A549 (cell line): ENCODE data around the gene ARL8B. TPM values are rescaled to one million over a fixed set of nuclear protein-coding genes. Genes with fewer than 3 reads are reported as not detected.

Experiments
- ATAC-seq, 2 experiments: fragments of 200-7000 bp in 1 of 2; fragments of >200 bp in 1 of 2; cut with Nextera tagmentation in 1 of 2; cut with Tn5 transposase in 1 of 2; 3 replicates each; pipeline versions ENCODE4 v1.8.0 to v1.9.1; 2018 to 2020; ENCODE audit warnings: mild to moderate bottlenecking in 1 of 2, moderate library complexity in 1 of 2
- CTCF ChIA-PET: fragments of 300-600 bp; sonication (Branson Sonifier 250); formaldehyde crosslinking; extraction: SDS; loops from one replicate; lab custom pipeline; 2021; ENCODE audit warnings: antibody characterized with exemption, inconsistent platforms; lab: Yijun Ruan, JAX
- POLR2A ChIA-PET: fragments of 350-600 bp; formaldehyde crosslinking; extraction: SDS; loops from one replicate; lab custom pipeline; 2021; ENCODE audit warnings: antibody characterized with exemption, inconsistent platforms; lab: Yijun Ruan, JAX
- DNase-seq, 2 experiments: peaks; one replicate each; pipeline versions ENCODE4 v3.0.0 to v3.0.0-alpha.2; 2011 to 2016; ENCODE audit warnings: low read depth in 1 of 2, low spot score in 1 of 2
- FAIRE-seq: peaks from 2 replicates; lab custom pipeline; 2011; peaks lifted over from hg19 to GRCh38; lab: Jason Lieb, UNC
- H3K27ac ChIP-seq, 2 experiments: fragments of >200 bp; sonication (Bioruptor Twin); formaldehyde crosslinking; 3 replicates each; pipeline ENCODE4 v1.5.1; 2016 to 2017
- H3K4me1 ChIP-seq: fragments of >200 bp; sonication (Bioruptor Twin); formaldehyde crosslinking; 3 replicates; pipeline ENCODE4 v1.6.1; 2016
- H3K4me2 ChIP-seq: fragments of >200 bp; sonication (Bioruptor Twin); formaldehyde crosslinking; 3 replicates; pipeline ENCODE4 v1.6.1; 2016
- H3K4me3 ChIP-seq: fragments of >200 bp; sonication (Bioruptor Twin); formaldehyde crosslinking; 3 replicates; pipeline ENCODE4 v1.5.1; 2016
- H3K9me3 ChIP-seq: fragments of >200 bp; sonication (Bioruptor Twin); formaldehyde crosslinking; 3 replicates; pipeline ENCODE4 v1.6.1; 2016
- BHLHE40 ChIP-seq: IDR thresholded peaks from 2 replicates; pipeline ENCODE4 v1.6.1; 2012; ENCODE audit warnings: low read depth, low read length, inconsistent platforms
- CBX2 ChIP-seq: fragments of 200-600 bp; sonication (generic); IDR thresholded peaks from 2 replicates; pipeline ENCODE4 v1.6.1; 2016; ENCODE audit warnings: low read depth, mild to moderate bottlenecking, borderline replicate concordance
- CBX8 ChIP-seq: fragments of 200-600 bp; sonication (generic); IDR thresholded peaks from 2 replicates; pipeline ENCODE4 v1.6.1; 2016
- CHD2 ChIP-seq: fragments of 150-350 bp; IDR thresholded peaks from 2 replicates; pipeline ENCODE4 v1.6.1; 2014; ENCODE audit warnings: low read length; ENCODE audit not compliant: partially characterized antibody
- CHD4 ChIP-seq: fragments of 200-600 bp; sonication (generic); IDR thresholded peaks from 2 replicates; pipeline ENCODE4 v1.6.1; 2016; ENCODE audit warnings: antibody characterized with exemption, mild to moderate bottlenecking, borderline replicate concordance
- EHF ChIP-seq: fragments of 250-450 bp; sonication (Bioruptor Pico); IDR thresholded peaks from 2 replicates; pipeline ENCODE4 v1.5.0; 2020; ENCODE audit warnings: mild to moderate bottlenecking
- EHMT2 ChIP-seq: fragments of 200-600 bp; sonication (generic); IDR thresholded peaks from 2 replicates; pipeline ENCODE4 v1.6.1; 2016; ENCODE audit warnings: antibody characterized with exemption, low read depth, mild to moderate bottlenecking, moderate library complexity
- FOSB ChIP-seq: fragments of 250-450 bp; sonication (Bioruptor Pico); IDR thresholded peaks from 2 replicates; pipeline ENCODE4 v1.5.0; 2020; ENCODE audit warnings: mild to moderate bottlenecking, moderate library complexity
- FOSL2 ChIP-seq, 2 experiments: fragments of 450-650 bp in 1 of 2; fragments of >200 bp in 1 of 2; sonication (Bioruptor Twin) in 1 of 2; formaldehyde crosslinking; IDR thresholded peaks; 2 replicates each; pipeline versions ENCODE4 v1.5.0 to v1.6.1; 2016 to 2020; ENCODE audit warnings: mild to moderate bottlenecking in 1 of 2, moderate library complexity in 1 of 2
- GATA3 ChIP-seq: IDR thresholded peaks from 2 replicates; pipeline ENCODE4 v1.6.1; 2012; ENCODE audit warnings: borderline replicate concordance
- HOXA7 ChIP-seq: fragments of 250-450 bp; sonication (Bioruptor Pico); IDR thresholded peaks from 2 replicates; pipeline ENCODE4 v1.5.0; 2020; ENCODE audit warnings: mild to moderate bottlenecking, moderate library complexity
- HOXB5 ChIP-seq: fragments of 250-450 bp; sonication (Bioruptor Pico); IDR thresholded peaks from 2 replicates; pipeline ENCODE4 v1.5.0; 2020; ENCODE audit warnings: mild to moderate bottlenecking, moderate library complexity
- JUN ChIP-seq, 2 experiments: fragments of >200 bp; sonication (Bioruptor Twin); formaldehyde crosslinking; IDR thresholded peaks; 2 replicates in 1 of 2; 3 replicates in 1 of 2; pipeline ENCODE4 v1.6.1; 2016 to 2017
- JUNB ChIP-seq: fragments of >200 bp; sonication (Bioruptor Twin); formaldehyde crosslinking; IDR thresholded peaks from 2 replicates; pipeline ENCODE4 v1.6.1; 2016
- KDM5A ChIP-seq: fragments of 200-600 bp; sonication (generic); IDR thresholded peaks from 2 replicates; pipeline ENCODE4 v1.6.1; 2016; ENCODE audit warnings: antibody characterized with exemption, mild to moderate bottlenecking
- NFE2L2 ChIP-seq: fragments of 150-350 bp; conservative IDR thresholded peaks from 2 replicates; pipeline ENCODE4 v1.6.1; 2014; ENCODE audit warnings: low read length
- NPAS2 ChIP-seq: fragments of 250-450 bp; sonication (Bioruptor Pico); IDR thresholded peaks from 2 replicates; pipeline ENCODE4 v1.8.0; 2022; ENCODE audit warnings: mild to moderate bottlenecking, moderate library complexity, borderline replicate concordance
- NR3C1 ChIP-seq: fragments of >200 bp; sonication (Bioruptor Twin); formaldehyde crosslinking; IDR thresholded peaks from 3 replicates; pipeline ENCODE4 v1.6.1; 2017
- PHF8 ChIP-seq: fragments of 200-600 bp; sonication (generic); IDR thresholded peaks from 2 replicates; pipeline ENCODE4 v1.6.1; 2016; ENCODE audit warnings: low read depth, mild to moderate bottlenecking, antibody characterized with exemption, moderate library complexity, borderline replicate concordance
- POLR2A ChIP-seq: IDR thresholded peaks from 2 replicates; pipeline ENCODE4 v1.6.1; 2012; ENCODE audit warnings: mild to moderate bottlenecking, low read length
- RAD21 ChIP-seq, 2 experiments: fragments of >200 bp in 1 of 2; sonication (Bioruptor Twin) in 1 of 2; formaldehyde crosslinking in 1 of 2; IDR thresholded peaks in 1 of 2; conservative IDR thresholded peaks in 1 of 2; 2 replicates in 1 of 2; 3 replicates in 1 of 2; pipeline ENCODE4 v1.6.1; 2012 to 2018; ENCODE audit warnings: inconsistent platforms in 1 of 2
- RFX5 ChIP-seq: fragments of 450-650 bp; IDR thresholded peaks from 2 replicates; pipeline ENCODE4 v1.7.1; 2014; ENCODE audit warnings: antibody characterized with exemption, mild to moderate bottlenecking, moderate library complexity
- SMC3 ChIP-seq: fragments of >200 bp; sonication (Bioruptor Twin); formaldehyde crosslinking; IDR thresholded peaks from 3 replicates; pipeline ENCODE4 v1.6.1; 2018; ENCODE audit warnings: inconsistent platforms
- SREBF2 ChIP-seq: fragments of 450-650 bp; IDR thresholded peaks from 2 replicates; pipeline ENCODE4 v1.6.1; 2014; ENCODE audit warnings: mild to moderate bottlenecking, moderate library complexity
- TFCP2L1 ChIP-seq: fragments of 250-450 bp; sonication (Bioruptor Pico); IDR thresholded peaks from 2 replicates; pipeline ENCODE4 v1.5.0; 2021; ENCODE audit warnings: mild to moderate bottlenecking
- ZC3H11A ChIP-seq: fragments of 450-650 bp; IDR thresholded peaks from 2 replicates; pipeline ENCODE4 v1.6.1; 2014; ENCODE audit warnings: antibody characterized with exemption, mild to moderate bottlenecking
- ZNF302 ChIP-seq: fragments of 250-450 bp; sonication (Bioruptor Pico); IDR thresholded peaks from 2 replicates; pipeline ENCODE4 v1.9.0; 2021; ENCODE audit warnings: inconsistent platforms, mild to moderate bottlenecking, moderate library complexity
- WGBS: methylation state at CpG from one replicate; pipeline ENCODE4 v1.1.6; 2017; ENCODE audit errors: missing lambda C conversion rate; 5-methylcytosine and 5-hydroxymethylcytosine counted together
- polyA plus RNA-seq, 4 experiments: library from polyadenylated mRNA; depleted of rRNA in 3 of 4; stranded (reverse); fragments of >200 nt; fragmentation: RNase III in 1 of 4; extraction: RNeasy Plus Mini Kit Qiagen cat#74134 plus additional on column Dnase treatment in 1 of 4; gene quantifications; 2 replicates in 3 of 4; 3 replicates in 1 of 4; pipeline ENCODE4 v1.2.3, GENCODE V29; 2011 to 2017
- TF ChIP-seq, protein P1 (sequence below): fragments of 200-600 bp; sonication (generic); IDR thresholded peaks from 2 replicates; pipeline ENCODE4 v1.6.1; 2016; ENCODE audit warnings: antibody characterized with exemption, mild to moderate bottlenecking, moderate library complexity
- TF ChIP-seq, protein P2 (sequence below): fragments of 450-650 bp; IDR thresholded peaks from 2 replicates; pipeline ENCODE4 v1.6.1; 2014; ENCODE audit warnings: antibody characterized with exemption
- TF ChIP-seq, protein P3 (sequence below): fragments of >200 bp; sonication (Bioruptor Twin); formaldehyde crosslinking; IDR thresholded peaks from 2 replicates; pipeline ENCODE4 v1.6.1; 2016
- TF ChIP-seq, protein P4 (sequence below): IDR thresholded peaks from 2 replicates; pipeline ENCODE4 v1.6.1; 2012
- TF ChIP-seq, protein P5 (sequence below): fragments of 150-350 bp; IDR thresholded peaks from 2 replicates; pipeline ENCODE4 v1.6.1; 2014; ENCODE audit warnings: low read depth, mild to moderate bottlenecking, low read length

ARL8B gene
- polyA plus RNA-seq, 2 of the 4 experiments (the other 2 are of a cell fraction): 51.2 to 51.7 TPM

DNA sequence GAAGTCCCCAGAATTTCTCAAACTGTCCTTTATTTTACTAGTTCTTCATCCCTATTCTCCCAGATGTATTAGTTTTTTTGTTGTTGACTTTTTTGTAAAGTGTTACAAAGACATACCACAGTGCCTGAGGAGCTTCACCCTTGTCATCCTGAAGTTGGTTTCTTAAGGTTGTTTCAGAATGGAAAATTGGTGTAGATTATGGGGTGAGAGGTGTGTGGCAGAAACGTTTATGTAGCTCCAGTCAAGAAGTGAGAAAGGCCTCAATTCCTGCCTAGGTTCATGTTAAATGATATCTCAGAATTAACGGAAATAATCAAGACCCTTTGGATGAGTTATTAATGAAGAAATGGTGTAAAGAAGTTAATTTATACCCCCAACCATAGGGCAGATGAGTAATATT is 72.2 kb downstream of the ARL8B start:
- FAIRE-seq: no peak
- TF ChIP-seq NR3C1: no peak
- TF ChIP-seq TFCP2L1 (CRISPR knock-in tag): no peak
- TF ChIP-seq KDM5A: no peak
- TF ChIP-seq POLR2A: no peak
- TF ChIP-seq FOSL2 (IDR thresholded peaks at IDR 0.05): no peak
- no peak for TF ChIP-seq FOSL2 (CRISPR knock-in tag; IDR thresholded peaks at IDR 0.05)
- TF ChIP-seq HOXA7 (CRISPR knock-in tag): no peak
- TF ChIP-seq JUNB: no peak
- TF ChIP-seq RAD21 (conservative IDR thresholded peaks at IDR 0.05 in 1 of 2, IDR thresholded peaks at IDR 0.05 in 1 of 2): no peak
- no peak for TF ChIP-seq NPAS2
- no peak for TF ChIP-seq GATA3
- TF ChIP-seq, protein P1, sequence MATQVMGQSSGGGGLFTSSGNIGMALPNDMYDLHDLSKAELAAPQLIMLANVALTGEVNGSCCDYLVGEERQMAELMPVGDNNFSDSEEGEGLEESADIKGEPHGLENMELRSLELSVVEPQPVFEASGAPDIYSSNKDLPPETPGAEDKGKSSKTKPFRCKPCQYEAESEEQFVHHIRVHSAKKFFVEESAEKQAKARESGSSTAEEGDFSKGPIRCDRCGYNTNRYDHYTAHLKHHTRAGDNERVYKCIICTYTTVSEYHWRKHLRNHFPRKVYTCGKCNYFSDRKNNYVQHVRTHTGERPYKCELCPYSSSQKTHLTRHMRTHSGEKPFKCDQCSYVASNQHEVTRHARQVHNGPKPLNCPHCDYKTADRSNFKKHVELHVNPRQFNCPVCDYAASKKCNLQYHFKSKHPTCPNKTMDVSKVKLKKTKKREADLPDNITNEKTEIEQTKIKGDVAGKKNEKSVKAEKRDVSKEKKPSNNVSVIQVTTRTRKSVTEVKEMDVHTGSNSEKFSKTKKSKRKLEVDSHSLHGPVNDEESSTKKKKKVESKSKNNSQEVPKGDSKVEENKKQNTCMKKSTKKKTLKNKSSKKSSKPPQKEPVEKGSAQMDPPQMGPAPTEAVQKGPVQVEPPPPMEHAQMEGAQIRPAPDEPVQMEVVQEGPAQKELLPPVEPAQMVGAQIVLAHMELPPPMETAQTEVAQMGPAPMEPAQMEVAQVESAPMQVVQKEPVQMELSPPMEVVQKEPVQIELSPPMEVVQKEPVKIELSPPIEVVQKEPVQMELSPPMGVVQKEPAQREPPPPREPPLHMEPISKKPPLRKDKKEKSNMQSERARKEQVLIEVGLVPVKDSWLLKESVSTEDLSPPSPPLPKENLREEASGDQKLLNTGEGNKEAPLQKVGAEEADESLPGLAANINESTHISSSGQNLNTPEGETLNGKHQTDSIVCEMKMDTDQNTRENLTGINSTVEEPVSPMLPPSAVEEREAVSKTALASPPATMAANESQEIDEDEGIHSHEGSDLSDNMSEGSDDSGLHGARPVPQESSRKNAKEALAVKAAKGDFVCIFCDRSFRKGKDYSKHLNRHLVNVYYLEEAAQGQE: no peak
- TF ChIP-seq, protein P2, sequence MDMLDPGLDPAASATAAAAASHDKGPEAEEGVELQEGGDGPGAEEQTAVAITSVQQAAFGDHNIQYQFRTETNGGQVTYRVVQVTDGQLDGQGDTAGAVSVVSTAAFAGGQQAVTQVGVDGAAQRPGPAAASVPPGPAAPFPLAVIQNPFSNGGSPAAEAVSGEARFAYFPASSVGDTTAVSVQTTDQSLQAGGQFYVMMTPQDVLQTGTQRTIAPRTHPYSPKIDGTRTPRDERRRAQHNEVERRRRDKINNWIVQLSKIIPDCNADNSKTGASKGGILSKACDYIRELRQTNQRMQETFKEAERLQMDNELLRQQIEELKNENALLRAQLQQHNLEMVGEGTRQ: no peak
- no peak for TF ChIP-seq PHF8
- TF ChIP-seq, protein P3, sequence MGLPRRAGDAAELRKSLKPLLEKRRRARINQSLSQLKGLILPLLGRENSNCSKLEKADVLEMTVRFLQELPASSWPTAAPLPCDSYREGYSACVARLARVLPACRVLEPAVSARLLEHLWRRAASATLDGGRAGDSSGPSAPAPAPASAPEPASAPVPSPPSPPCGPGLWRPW: no peak
- no peak for TF ChIP-seq SREBF2
- TF ChIP-seq FOSB (CRISPR knock-in tag): no peak
- DNase-seq: no peak
- H3K4me2 ChIP-seq: peak overlapping the region; percentile 60
- ChIA-PET CTCF (interaction anchor here (0.7 to 1.2 kb wide), 3 partner anchors 8 to 73 kb away, joined by 3 to 5 read pairs (median 3); no protein-coding TSS in a partner anchor), POLR2A (interaction anchor here (1.1 kb wide), 1 partner anchor 211 kb away, joined by 3 read pairs; no protein-coding TSS in a partner anchor)
- no peaks in the 10 kb centered on the region for H3K9me3 ChIP-seq
- H3K4me1 ChIP-seq: peaks cover 64% of the 10 kb centered on the region
- ATAC-seq: no peak
- no peak overlapping the region for H3K4me3 ChIP-seq
- H3K27ac ChIP-seq: peak overlapping the region; percentile 60 to 69; a peak in 5 of 6 replicates
- WGBS: 42% methylated on average over 2 of the region's 2 CpGs

DNA sequence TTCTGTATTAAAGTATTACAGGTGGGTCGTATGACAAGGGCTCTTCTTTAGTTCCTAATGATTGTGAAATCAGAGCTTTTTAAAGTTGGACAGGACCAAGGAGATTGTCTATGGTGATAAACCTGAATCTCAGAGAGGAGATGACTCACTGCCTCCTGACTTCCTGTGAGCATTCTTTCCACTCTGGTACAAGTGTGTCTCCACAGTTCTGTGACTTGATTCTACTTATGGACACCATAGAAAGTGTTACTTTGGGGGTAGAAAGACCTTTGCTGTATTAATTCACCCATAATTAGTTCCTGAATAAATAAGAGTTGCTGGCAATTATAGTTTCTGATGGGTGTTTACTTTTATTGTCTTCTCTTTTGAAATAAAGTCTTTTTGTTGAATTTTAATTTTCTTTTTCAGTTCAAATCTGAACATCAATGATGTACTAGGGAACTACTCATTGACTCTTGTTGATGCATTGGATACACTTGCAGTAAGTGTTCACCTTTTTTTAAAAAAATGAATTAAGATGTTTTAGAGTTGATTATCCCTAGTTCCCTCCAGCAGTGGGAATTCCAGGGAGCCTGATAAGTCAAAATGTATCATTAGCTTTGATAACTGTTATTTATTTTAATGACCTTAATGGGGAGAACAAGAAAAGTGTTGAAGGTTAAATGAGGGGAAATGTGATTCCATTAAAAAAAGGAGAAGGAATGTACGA is 72.9 kb downstream of the ARL8B start:
- no peaks in the 10 kb centered on the region for H3K9me3 ChIP-seq
- ChIA-PET POLR2A (interaction anchor here (1.1 kb wide), 1 partner anchor 212 kb away, joined by 3 read pairs; no protein-coding TSS in a partner anchor), CTCF (interaction anchor here (1.1 to 1.2 kb wide), 2 partner anchors 9 to 73 kb away, joined by 3 read pairs; no protein-coding TSS in a partner anchor)
- 47% methylated on average over 2 of the region's 2 CpGs for WGBS
- FAIRE-seq (no peak), ATAC-seq (peak; percentile 85 to 93), DNase-seq (peak; percentile 70 to 71)
- H3K4me1 ChIP-seq: peaks cover 58% of the 10 kb centered on the region
- peak overlapping the region; percentile 60 for H3K4me2 ChIP-seq
- peak overlapping the region; percentile 72 to 86; a peak in 5 of 6 replicates for H3K27ac ChIP-seq
- H3K4me3 ChIP-seq: no peak overlapping the region
- TF ChIP-seq ZC3H11A: no peak
- TF ChIP-seq, protein P4, sequence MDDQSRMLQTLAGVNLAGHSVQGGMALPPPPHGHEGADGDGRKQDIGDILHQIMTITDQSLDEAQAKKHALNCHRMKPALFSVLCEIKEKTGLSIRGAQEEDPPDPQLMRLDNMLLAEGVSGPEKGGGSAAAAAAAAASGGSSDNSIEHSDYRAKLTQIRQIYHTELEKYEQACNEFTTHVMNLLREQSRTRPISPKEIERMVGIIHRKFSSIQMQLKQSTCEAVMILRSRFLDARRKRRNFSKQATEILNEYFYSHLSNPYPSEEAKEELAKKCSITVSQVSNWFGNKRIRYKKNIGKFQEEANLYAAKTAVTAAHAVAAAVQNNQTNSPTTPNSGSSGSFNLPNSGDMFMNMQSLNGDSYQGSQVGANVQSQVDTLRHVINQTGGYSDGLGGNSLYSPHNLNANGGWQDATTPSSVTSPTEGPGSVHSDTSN: no peak
- no peak; the same call in 1 of the 2 replicates for TF ChIP-seq HOXB5 (CRISPR knock-in tag)
- no peak for TF ChIP-seq CBX8
- TF ChIP-seq CHD2: no peak
- no peak for TF ChIP-seq NR3C1
- TF ChIP-seq NFE2L2: no peak
- no peak for TF ChIP-seq BHLHE40
- no peak for TF ChIP-seq CBX2
- no peak for TF ChIP-seq EHMT2
- TF ChIP-seq FOSB (CRISPR knock-in tag): no peak
- no peak for TF ChIP-seq JUN (IDR thresholded peaks at IDR 0.05)
- TF ChIP-seq, protein P5, sequence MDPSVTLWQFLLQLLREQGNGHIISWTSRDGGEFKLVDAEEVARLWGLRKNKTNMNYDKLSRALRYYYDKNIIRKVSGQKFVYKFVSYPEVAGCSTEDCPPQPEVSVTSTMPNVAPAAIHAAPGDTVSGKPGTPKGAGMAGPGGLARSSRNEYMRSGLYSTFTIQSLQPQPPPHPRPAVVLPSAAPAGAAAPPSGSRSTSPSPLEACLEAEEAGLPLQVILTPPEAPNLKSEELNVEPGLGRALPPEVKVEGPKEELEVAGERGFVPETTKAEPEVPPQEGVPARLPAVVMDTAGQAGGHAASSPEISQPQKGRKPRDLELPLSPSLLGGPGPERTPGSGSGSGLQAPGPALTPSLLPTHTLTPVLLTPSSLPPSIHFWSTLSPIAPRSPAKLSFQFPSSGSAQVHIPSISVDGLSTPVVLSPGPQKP: no peak
- TF ChIP-seq ZNF302 (CRISPR knock-in tag): no peak
- TF ChIP-seq RAD21 (conservative IDR thresholded peaks at IDR 0.05 in 1 of 2, IDR thresholded peaks at IDR 0.05 in 1 of 2): no peak
- no peak for TF ChIP-seq CHD4
- no peak for TF ChIP-seq EHF
- no peak for TF ChIP-seq SMC3
- TF ChIP-seq RFX5: no peak
